ENCODE measurements around the gene NALF2. TPM values are rescaled to one million over a fixed set of nuclear protein-coding genes. Genes with fewer than 3 reads are reported as not detected.

Gene NALF2
- total RNA-seq, 1 experiment from 2014 or later = 1.5 TPM

GRCh38 chrX:69546417-69546816 lies 42.3 kb downstream of the NALF2 start:
- H3K4me1 ChIP-seq (ENCODE audit: control insufficient read depth, insufficient read depth, low read length) = no peaks in the 10 kb centered on the region
- POLR2A ChIA-PET = no interaction called here
- no peak for DNase-seq (ENCODE audit: low read depth, low spot score)
- ATAC-seq = no peak
- H3K4me3 ChIP-seq (ENCODE audit: low read depth in 2 of 2, low read length in 2 of 2) = no peak overlapping the region
- H3K27ac ChIP-seq (ENCODE audit: low read length) = no peak overlapping the region
- TF ChIP-seq SIN3A (IDR thresholded peaks at IDR 0.05; ENCODE audit: borderline replicate concordance, insufficient read depth, low read depth, low read length) = no peak
- no peak for TF ChIP-seq CTCF (IDR thresholded peaks at IDR 0.05)
- no peak for TF ChIP-seq REST (IDR thresholded peaks at IDR 0.05; ENCODE audit: insufficient read depth in 1 of 2, low read depth in 2 of 2, low read length in 1 of 2)
- TF ChIP-seq POLR2AphosphoS5 (IDR thresholded peaks at IDR 0.05; ENCODE audit: low read depth, low read length) = no peak
- TF ChIP-seq TCF7L2 (IDR thresholded peaks at IDR 0.05; ENCODE audit: low read depth, low read length) = no peak
- CTCF ChIA-PET = no interaction called here
- H3K36me3 ChIP-seq (ENCODE audit: control insufficient read depth, insufficient read depth, low read length) = no peaks in the 10 kb centered on the region
- H3K27me3 ChIP-seq (ENCODE audit: control insufficient read depth, insufficient read depth, low read length) = no peaks in the 10 kb centered on the region
- no TSS peak for BruUV-seq (replicated peaks)
- no peaks in the 10 kb centered on the region; the same call in 1 of the 2 replicates for H3K9me3 ChIP-seq (ENCODE audit: control insufficient read depth, insufficient read depth, low read depth, low read length)
- in situ Hi-C loops (cut with HindIII; ENCODE audit: low pct_unique_long_range_greater_than_20kb, low sequenced_read_pairs) = no loop called here
- intact Hi-C loops (cut with micrococcal nuclease; ENCODE audit: unreplicated experiment) = no loop called here

GRCh38 chrX:69546978-69547377 lies 42.9 kb downstream of the NALF2 start:
- Histone ChIP-seq H3K36me3 (ENCODE audit: control insufficient read depth, insufficient read depth, low read length) (no peaks in the 10 kb centered on the region), H3K9me3 (ENCODE audit: control insufficient read depth, insufficient read depth, low read depth, low read length) (no peaks in the 10 kb centered on the region; the same call in 1 of the 2 replicates), H3K27ac (ENCODE audit: low read length) (no peak overlapping the region), H3K4me1 (ENCODE audit: control insufficient read depth, insufficient read depth, low read length) (no peaks in the 10 kb centered on the region), H3K4me3 (ENCODE audit: low read depth in 2 of 2, low read length in 2 of 2) (no peak overlapping the region), H3K27me3 (ENCODE audit: control insufficient read depth, insufficient read depth, low read length) (no peaks in the 10 kb centered on the region)
- DNase-seq (ENCODE audit: low read depth, low spot score) = no peak
- TF ChIP-seq SIN3A (IDR thresholded peaks at IDR 0.05; ENCODE audit: borderline replicate concordance, insufficient read depth, low read depth, low read length) = no peak
- no peak for ATAC-seq
- POLR2A ChIA-PET = no interaction called here
- intact Hi-C loops (cut with micrococcal nuclease; ENCODE audit: unreplicated experiment) = no loop called here
- CTCF ChIA-PET = no interaction called here
- BruUV-seq (replicated peaks) = no TSS peak
- in situ Hi-C loops (cut with HindIII; ENCODE audit: low pct_unique_long_range_greater_than_20kb, low sequenced_read_pairs) = no loop called here

- ChIA-PET POLR2A (no interaction called here), CTCF (no interaction called here)
- ATAC-seq = no peak
- in situ Hi-C loops (cut with HindIII; ENCODE audit: low pct_unique_long_range_greater_than_20kb, low sequenced_read_pairs) = no loop called here
- DNase-seq (ENCODE audit: low read depth, low spot score) = no peak
- Histone ChIP-seq H3K9me3 (ENCODE audit: control insufficient read depth, insufficient read depth, low read depth, low read length) (no peaks in the 10 kb centered on the region; the same call in 1 of the 2 replicates), H3K4me3 (ENCODE audit: low read depth in 2 of 2, low read length in 2 of 2) (no peak overlapping the region), H3K27ac (ENCODE audit: low read length) (no peak overlapping the region), H3K36me3 (ENCODE audit: control insufficient read depth, insufficient read depth, low read length) (no peaks in the 10 kb centered on the region), H3K27me3 (ENCODE audit: control insufficient read depth, insufficient read depth, low read length) (no peaks in the 10 kb centered on the region), H3K4me1 (ENCODE audit: control insufficient read depth, insufficient read depth, low read length) (no peaks in the 10 kb centered on the region)
- intact Hi-C loops (cut with micrococcal nuclease; ENCODE audit: unreplicated experiment) = no loop called here
- TF ChIP-seq TCF7L2 (IDR thresholded peaks at IDR 0.05; ENCODE audit: low read depth, low read length) (no peak), POLR2AphosphoS5 (IDR thresholded peaks at IDR 0.05; ENCODE audit: low read depth, low read length) (no peak), REST (IDR thresholded peaks at IDR 0.05; ENCODE audit: insufficient read depth in 1 of 2, low read depth in 2 of 2, low read length in 1 of 2) (no peak), SIN3A (IDR thresholded peaks at IDR 0.05; ENCODE audit: borderline replicate concordance, insufficient read depth, low read depth, low read length) (no peak), CTCF (IDR thresholded peaks at IDR 0.05) (no peak)
- no TSS peak for BruUV-seq (replicated peaks)
Measured at GRCh38 chrX:69551421-69552009, 47.4 kb downstream of the NALF2 start.

Data from Panc1 (cell line).